K562 (cell line): ENCODE results near the gene VSIG1. TPM values are rescaled to one million over a fixed set of nuclear protein-coding genes. Genes with fewer than 3 reads are reported as not detected.

Source experiments
- ATAC-seq: fragments of 200-7000 bp; cut with Tn5 transposase; 3 replicates; pipeline ENCODE4 v1.9.1; 2020; ENCODE audit warnings: moderate library complexity
- BruUV-seq: library from RNA; stranded (reverse); fragments of 400-500 nt; replicated peaks from 2 replicates; lab custom pipeline; 2021; lab: Mats Ljungman, UMichigan
- CTCF ChIA-PET: fragments of 300-600 bp; formaldehyde crosslinking; extraction: SDS; loops from one replicate; lab custom pipeline; 2021; ENCODE audit warnings: low intra/inter-chr PET ratio; lab: Yijun Ruan, JAX
- POLR2A ChIA-PET: fragments of 300-600, 350-650 bp; sonication (Branson Sonifier 250); formaldehyde crosslinking; extraction: SDS; loops from one replicate; lab custom pipeline; 2021; ENCODE audit warnings: antibody characterized with exemption, inconsistent platforms; lab: Yijun Ruan, JAX
- DNase-seq, 4 experiments: peaks; one replicate each; pipeline versions ENCODE4 v3.0.0 to v3.0.0-alpha.2; 2011 to 2018; ENCODE audit warnings: low spot score in 3 of 4, mixed read lengths in 3 of 4; ENCODE audit errors: extremely low read depth in 1 of 4
- FAIRE-seq: peaks from 2 replicates; lab custom pipeline; 2011; peaks lifted over from hg19 to GRCh38; lab: Jason Lieb, UNC
- H2AFZ ChIP-seq: 2 replicates; pipeline ENCODE4 v1.6.0; 2011; ENCODE audit warnings: low read depth, low read length, control low read depth, inconsistent platforms
- H3K27ac ChIP-seq: fragments of 200-600 bp; 3 replicates; pipeline ENCODE4 v1.8.0; 2011; ENCODE audit warnings: low read depth, mild to moderate bottlenecking, control low read depth, inconsistent platforms, low read length, moderate library complexity, mixed read lengths; ENCODE audit errors: extremely low read depth
- H3K27me3 ChIP-seq, 2 experiments: fragments of 300-600 bp in 1 of 2; 2 replicates in 1 of 2; 3 replicates in 1 of 2; pipeline versions ENCODE4 v1.6.0 to v1.8.0; 2011; ENCODE audit warnings: inconsistent platforms in 2 of 2, low read length in 2 of 2, mild to moderate bottlenecking in 1 of 2, mixed read lengths in 1 of 2, moderate library complexity in 1 of 2; ENCODE audit not compliant: control insufficient read depth in 2 of 2, insufficient read depth in 2 of 2
- H3K36me3 ChIP-seq: fragments of 300-600 bp; 3 replicates; pipeline ENCODE4 v1.8.0; 2011; ENCODE audit warnings: mild to moderate bottlenecking, low read length, inconsistent platforms; ENCODE audit not compliant: control insufficient read depth, insufficient read depth
- H3K4me1 ChIP-seq, 2 experiments: fragments of 200-600 bp in 1 of 2; replicated peaks in 1 of 2; 2 replicates in 1 of 2; 3 replicates in 1 of 2; pipeline versions ENCODE4 v1.5.1 to v1.8.0; 2011; ENCODE audit warnings: inconsistent platforms in 2 of 2, low read length in 2 of 2, mild to moderate bottlenecking in 1 of 2, mixed read lengths in 1 of 2, moderate library complexity in 1 of 2; ENCODE audit not compliant: control insufficient read depth in 2 of 2, insufficient read depth in 2 of 2
- H3K4me2 ChIP-seq: 2 replicates; pipeline ENCODE4 v1.6.1; 2011; ENCODE audit warnings: low read length, control low read depth, inconsistent platforms, mixed read lengths; ENCODE audit not compliant: insufficient read depth
- H3K4me3 ChIP-seq: fragments of 200-600 bp; sonication (generic), shearing (Covaris generic); 2 replicates; pipeline ENCODE4 v1.5.1; 2016; ENCODE audit warnings: control low read depth, inconsistent platforms
- H3K79me2 ChIP-seq: fragments of 200-600 bp; 3 replicates; pipeline ENCODE4 v1.8.0; 2011; ENCODE audit warnings: low read length, inconsistent platforms; ENCODE audit not compliant: control insufficient read depth, insufficient read depth
- H3K9ac ChIP-seq, 2 experiments: 2 replicates each; pipeline versions ENCODE4 v1.6.0 to v1.6.1; 2011; ENCODE audit warnings: low read depth in 2 of 2, low read length in 2 of 2, control low read depth in 1 of 2, inconsistent platforms in 1 of 2, mild to moderate bottlenecking in 1 of 2, mixed read lengths in 1 of 2; ENCODE audit not compliant: insufficient read depth in 1 of 2
- H3K9me1 ChIP-seq: one replicate; pipeline ENCODE4 v1.6.0; 2011; ENCODE audit warnings: inconsistent platforms, mild to moderate bottlenecking, low read length, moderate library complexity; ENCODE audit not compliant: control insufficient read depth, insufficient read depth
- H3K9me3 ChIP-seq: replicated peaks from 2 replicates; pipeline ENCODE4 v1.5.1; 2011; ENCODE audit warnings: low read depth, low read length, inconsistent platforms; ENCODE audit not compliant: control insufficient read depth, insufficient read depth
- H4K20me1 ChIP-seq: replicated peaks from 2 replicates; pipeline ENCODE4 v1.6.1; 2011; ENCODE audit warnings: low read length, inconsistent platforms, mixed read lengths; ENCODE audit not compliant: control insufficient read depth, insufficient read depth
- ATF7 ChIP-seq: fragments of 450-650 bp; IDR thresholded peaks from 2 replicates; pipeline ENCODE4 v1.7.1; 2014; ENCODE audit warnings: mild to moderate bottlenecking, moderate library complexity
- CBFA2T3 ChIP-seq: fragments of 450-650 bp; IDR thresholded peaks from 2 replicates; pipeline ENCODE4 v1.6.1; 2017
- COPS2 ChIP-seq: fragments of 450-650 bp; conservative IDR thresholded peaks from 2 replicates; pipeline ENCODE4 v1.6.1; 2016; ENCODE audit warnings: mild to moderate bottlenecking, moderate library complexity
- FOSL1 ChIP-seq: fragments of 200-800 bp; sonication (Bioruptor generic); conservative IDR thresholded peaks from 2 replicates; pipeline ENCODE4 v1.6.1; 2016; ENCODE audit warnings: missing genetic modification characterization, missing compliant biosample characterization
- FOXA3 ChIP-seq, 2 experiments: fragments of 450-650 bp in 1 of 2; sonication (generic) in 1 of 2; formaldehyde crosslinking; IDR thresholded peaks in 1 of 2; conservative IDR thresholded peaks in 1 of 2; 2 replicates each; pipeline versions ENCODE4 v1.4.0 to v1.8.0; 2020 to 2022; ENCODE audit warnings: mild to moderate bottlenecking in 2 of 2, missing genetic modification reagents in 1 of 2
- HCFC1 ChIP-seq: IDR thresholded peaks from 2 replicates; pipeline ENCODE4 v1.6.1; 2012; ENCODE audit warnings: low read depth, low read length, improper control_type of control experiment
- HMBOX1 ChIP-seq: sonication (generic); IDR thresholded peaks from 2 replicates; pipeline ENCODE4 v1.6.1; 2016
- ILK ChIP-seq: fragments of 450-650 bp; IDR thresholded peaks from 2 replicates; pipeline ENCODE4 v1.6.1; 2016; ENCODE audit warnings: missing genetic modification characterization, low read depth, mild to moderate bottlenecking, missing compliant biosample characterization, moderate library complexity, borderline replicate concordance
- MAFK ChIP-seq: IDR thresholded peaks from 2 replicates; pipeline ENCODE4 v1.6.1; 2011; ENCODE audit warnings: low read length, improper control_type of control experiment
- NFE2 ChIP-seq: IDR thresholded peaks from 2 replicates; pipeline ENCODE4 v1.6.1; 2014; ENCODE audit warnings: antibody characterized with exemption, low read depth
- PHF21A ChIP-seq: fragments of 450-650 bp; IDR thresholded peaks from 2 replicates; pipeline ENCODE4 v1.6.1; 2017; ENCODE audit warnings: low read depth, borderline replicate concordance
- POLR3G ChIP-seq: IDR thresholded peaks from 2 replicates; pipeline ENCODE4 v1.6.1; 2011; ENCODE audit not compliant: insufficient read length, insufficient replicate concordance; ENCODE audit errors: extremely low read depth
- RCOR1 ChIP-seq, 2 experiments: IDR thresholded peaks; 2 replicates each; pipeline ENCODE4 v1.6.1; 2012; ENCODE audit warnings: low read depth in 2 of 2, low read length in 2 of 2, borderline replicate concordance in 1 of 2, improper control_type of control experiment in 1 of 2
- SMARCA4 ChIP-seq: fragments of 450-650 bp; IDR thresholded peaks from 2 replicates; pipeline ENCODE4 v1.6.1; 2016
- SOX6 ChIP-seq: fragments of 450-650 bp; IDR thresholded peaks from 2 replicates; pipeline ENCODE4 v1.6.1; 2014; ENCODE audit warnings: mild to moderate bottlenecking
- SPI1 ChIP-seq: IDR thresholded peaks from 2 replicates; pipeline ENCODE4 v1.6.1; 2011; ENCODE audit warnings: low read depth, low read length, control low read depth, borderline replicate concordance
- ZNF316 ChIP-seq: fragments of 450-650 bp; IDR thresholded peaks from 2 replicates; pipeline ENCODE4 v1.6.1; 2016
- ZNF830 ChIP-seq: fragments of 250-450 bp; sonication (Bioruptor Pico); IDR thresholded peaks from 2 replicates; pipeline ENCODE4 v1.5.0; 2021; ENCODE audit warnings: mild to moderate bottlenecking
- WGBS: fragments of 100-300 bp; shearing (Covaris generic); methylation state at CpG from one replicate; pipeline ENCODE4 v1.1.6; 2016; ENCODE audit warnings: low coverage, mixed read lengths; ENCODE audit not compliant: insufficient coverage; ENCODE audit errors: missing lambda C conversion rate; 5-methylcytosine and 5-hydroxymethylcytosine counted together
- in situ Hi-C: fragments of 300-500 bp; cut with MboI; formaldehyde crosslinking; loops from 4 replicates; pipeline ENCODE4 v1.15.0; 2018; ENCODE audit warnings: inconsistent platforms, mixed read lengths
- intact Hi-C: fragments of 100-400 bp; cut with micrococcal nuclease; formaldehyde crosslinking; loops from 2 replicates; pipeline ENCODE4 v1.14.2; 2022
- polyA plus RNA-seq, 8 experiments: library from polyadenylated mRNA; depleted of rRNA in 4 of 8; stranded (reverse) in 5 of 8; unstranded in 3 of 8; fragments of >200 nt; fragmentation: Nextera tagmentation in 2 of 8; fragmentation: Illumina TruSeq in 1 of 8; extraction: Ambion mirVana in 2 of 8; extraction: Trizol in 1 of 8; gene quantifications; 2 replicates each; pipeline versions ENCODE4 v1.2.1 to v1.2.3, GENCODE V29; 2011 to 2014; ENCODE audit warnings: inconsistent platforms in 1 of 8, missing spikeins in 1 of 8
- total RNA-seq, 7 experiments: library from RNA; depleted of rRNA in 6 of 7; stranded (reverse); fragments of >200 nt in 6 of 7; fragmentation: Illumina TruSeq in 2 of 7; extraction: Trizol in 2 of 7; gene quantifications; 2 replicates each; pipeline versions ENCODE4 v1.2.1 to v1.2.3, GENCODE V29; 2011 to 2021; ENCODE audit warnings: low replicate concordance in 1 of 7
- TF ChIP-seq, protein P1 (sequence below): fragments of 250-450 bp; sonication (Bioruptor Pico); IDR thresholded peaks from 2 replicates; pipeline ENCODE4 v1.9.0; 2021; ENCODE audit warnings: mild to moderate bottlenecking, inconsistent platforms

VSIG1 gene
- total and polyA plus RNA-seq, 9 of the 15 experiments (the other 6 are each of a cell fraction or from before 2014, with no cell fraction given), result not detected

- TF ChIP-seq COPS2 (no peak), PHF21A (no peak), HCFC1 (no peak)
Measured at GRCh38 chrX:108034725-108035124, 10.1 kb upstream of the VSIG1 start (continued).

DNA sequence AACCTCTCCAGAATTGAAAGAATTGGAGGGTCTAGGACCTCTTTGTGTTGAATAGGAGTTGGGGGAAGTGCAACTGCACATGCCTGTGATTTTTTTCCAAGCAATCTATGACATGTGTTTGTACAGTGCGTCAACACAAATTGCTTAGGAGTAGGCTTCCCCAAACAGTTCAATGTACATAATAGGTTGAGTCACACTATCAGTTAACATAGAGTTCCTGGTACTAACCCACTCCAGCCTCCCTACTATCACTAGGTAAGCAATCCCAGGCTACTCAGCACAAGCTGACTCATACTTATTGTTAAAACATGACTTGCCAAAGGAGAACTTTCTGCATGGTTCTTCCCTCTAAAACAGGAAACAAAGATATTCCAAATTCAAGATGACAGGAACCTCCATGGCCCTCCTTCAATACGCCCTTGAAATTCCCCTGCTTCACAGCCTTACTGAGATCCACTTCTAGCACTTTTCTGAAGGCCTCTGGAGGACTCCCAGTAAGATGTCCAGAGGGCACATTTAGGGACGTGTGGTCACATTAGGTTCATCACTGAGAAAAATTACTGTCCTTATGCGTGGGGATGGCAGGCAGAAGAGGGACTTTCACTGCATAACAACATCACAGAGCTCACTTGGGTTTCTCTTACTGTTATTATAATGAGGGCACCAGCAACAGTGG, 8.4 kb upstream of the VSIG1 start:
- POLR2A ChIA-PET, result no interaction called here
- TF ChIP-seq HMBOX1, result peak; percentile 100
- TF ChIP-seq POLR3G, result no peak
- peak; percentile 26; the same call in 1 of the 2 replicates for TF ChIP-seq SMARCA4
- no peak for TF ChIP-seq SPI1
- TF ChIP-seq MAFK, result peak; percentile 59
- 0 out of 4 replicates have a peak, but pooled peaks of 1 of the 2 experiments have one; percentile 26 for TF ChIP-seq FOXA3 (CRISPR knock-in tag; conservative IDR thresholded peaks at IDR 0.05 in 1 of 2, IDR thresholded peaks at IDR 0.05 in 1 of 2)
- TF ChIP-seq NFE2, result peak; percentile 70
- TF ChIP-seq FOSL1 (tag), result peak; percentile 89
- peak; percentile 45; the same call in 1 of the 2 replicates for TF ChIP-seq CBFA2T3
- peak; percentile 77 for TF ChIP-seq SOX6
- peak; percentile 85 for TF ChIP-seq ZNF316
- TF ChIP-seq RCOR1 (IDR thresholded peaks at IDR 0.05; ENCODE audit: borderline replicate concordance in 1 of 2, low read depth in 2 of 2, low read length in 2 of 2), result 0 out of 4 replicates have a peak, but pooled peaks of 1 of the 2 experiments have one; percentile 9
- TF ChIP-seq ATF7, result 0 out of 2 replicates have a peak, but pooled peaks have one; percentile 30
- TF ChIP-seq, protein P1, sequence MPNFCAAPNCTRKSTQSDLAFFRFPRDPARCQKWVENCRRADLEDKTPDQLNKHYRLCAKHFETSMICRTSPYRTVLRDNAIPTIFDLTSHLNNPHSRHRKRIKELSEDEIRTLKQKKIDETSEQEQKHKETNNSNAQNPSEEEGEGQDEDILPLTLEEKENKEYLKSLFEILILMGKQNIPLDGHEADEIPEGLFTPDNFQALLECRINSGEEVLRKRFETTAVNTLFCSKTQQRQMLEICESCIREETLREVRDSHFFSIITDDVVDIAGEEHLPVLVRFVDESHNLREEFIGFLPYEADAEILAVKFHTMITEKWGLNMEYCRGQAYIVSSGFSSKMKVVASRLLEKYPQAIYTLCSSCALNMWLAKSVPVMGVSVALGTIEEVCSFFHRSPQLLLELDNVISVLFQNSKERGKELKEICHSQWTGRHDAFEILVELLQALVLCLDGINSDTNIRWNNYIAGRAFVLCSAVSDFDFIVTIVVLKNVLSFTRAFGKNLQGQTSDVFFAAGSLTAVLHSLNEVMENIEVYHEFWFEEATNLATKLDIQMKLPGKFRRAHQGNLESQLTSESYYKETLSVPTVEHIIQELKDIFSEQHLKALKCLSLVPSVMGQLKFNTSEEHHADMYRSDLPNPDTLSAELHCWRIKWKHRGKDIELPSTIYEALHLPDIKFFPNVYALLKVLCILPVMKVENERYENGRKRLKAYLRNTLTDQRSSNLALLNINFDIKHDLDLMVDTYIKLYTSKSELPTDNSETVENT (CRISPR knock-in tag), result no peak
- no peak for TF ChIP-seq ZNF830 (CRISPR knock-in tag)
- no peak for TF ChIP-seq ILK (tag)

More for the DNA sequence above, 8.4 kb upstream of the VSIG1 start:
- H4K20me1 ChIP-seq, result no peaks in the 10 kb centered on the region
- 0% methylated on average over 3 of the region's 4 CpGs for WGBS
- H3K79me2 ChIP-seq, result no peaks in the 10 kb centered on the region
- H3K9ac ChIP-seq, result no peak overlapping the region
- CTCF ChIA-PET, result no interaction called here
- ATAC-seq, result peak; percentile 89
- H3K27ac ChIP-seq, result peak overlapping the region; percentile 35; the same call in 1 of the 3 replicates
- BruUV-seq, result no TSS peak
- intact Hi-C loops, result no loop called here
- H3K4me1 ChIP-seq, result peaks cover 0 to 12% of the 10 kb centered on the region in 2 experiments; a peak in 1 of 5 replicates
- no peaks in the 10 kb centered on the region for H3K36me3 ChIP-seq
- peak overlapping the region; percentile 12; the same call in 1 of the 2 replicates for H3K4me2 ChIP-seq
- H2AFZ ChIP-seq, result peak overlapping the region; percentile 72
- DNase-seq, result peak; percentile 17 to 56 (median 37)
- H3K9me1 ChIP-seq, result no peaks in the 10 kb centered on the region
- H3K9me3 ChIP-seq, result no peaks in the 10 kb centered on the region
- no peaks in the 10 kb centered on the region for H3K27me3 ChIP-seq
- no peak overlapping the region for H3K4me3 ChIP-seq
- in situ Hi-C loops, result no loop called here
- peak; percentile 65 for FAIRE-seq
